ENCODE results near the gene SGCE.

GRCh38 chr7:94643771-94644545 is 12.0 kb downstream of the SGCE start:
- TF ChIP-seq CTCF (conservative IDR thresholded peaks at IDR 0.05; ENCODE audit: low read length), result no peak
- no peak for TF ChIP-seq EZH2phosphoT487 (IDR thresholded peaks at IDR 0.05; ENCODE audit: borderline replicate concordance, low read depth, low read length)
